ENCODE measurements around the gene OR1L8. TPM values are rescaled to one million over a fixed set of nuclear protein-coding genes. Genes with fewer than 3 reads are reported as not detected.
"Not testable (repeated sequence)": the region's sequence is repeated elsewhere in the genome, so short reads cannot be mapped to it uniquely, and the experiment has no call there.

Gene OR1L8
- total and polyA plus RNA-seq, 2 experiments from 2014 or later, result not detected

DNA sequence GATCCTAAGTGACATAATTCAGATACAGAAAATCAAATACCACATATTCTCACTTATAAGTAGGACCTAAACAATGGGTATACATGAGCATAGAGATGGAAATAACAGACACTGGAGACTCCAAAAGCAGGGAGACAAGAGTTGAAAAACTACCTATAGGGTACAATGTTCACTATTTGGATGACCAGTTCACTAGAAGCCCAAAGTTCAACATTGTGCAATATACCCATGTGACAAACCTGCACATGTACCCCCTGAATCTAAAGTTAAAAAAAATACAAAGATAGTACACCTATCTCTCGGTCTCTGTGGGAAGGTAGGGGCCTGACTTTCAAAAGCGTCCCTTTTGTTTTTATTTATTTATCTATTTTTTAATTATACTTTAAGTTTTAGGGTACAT, 44.4 kb downstream of the OR1L8 start (continued):
- TF ChIP-seq ETS1 (IDR thresholded peaks at IDR 0.05) (no peak), JUNB (IDR thresholded peaks at IDR 0.05; ENCODE audit: unreplicated experiment) (no peak), POLR2AphosphoS5 (IDR thresholded peaks at IDR 0.05; ENCODE audit: low read depth) (no peak), CREB1 (CRISPR knock-in tag; IDR thresholded peaks at IDR 0.05; ENCODE audit: low read depth) (no peak), STAT1 (IDR thresholded peaks at IDR 0.05; ENCODE audit: unreplicated experiment) (no peak), EZH2phosphoT487 (IDR thresholded peaks at IDR 0.05; ENCODE audit: unreplicated experiment) (no peak), ZNF114 (CRISPR knock-in tag; IDR thresholded peaks at IDR 0.05) (no peak), REST (IDR thresholded peaks at IDR 0.05; ENCODE audit: unreplicated experiment) (no peak), EZH2 (IDR thresholded peaks at IDR 0.05; ENCODE audit: low read depth, unreplicated experiment) (no peak), NANOG (IDR thresholded peaks at IDR 0.05; ENCODE audit: borderline replicate concordance) (no peak)
- TF ChIP-seq, protein P1, sequence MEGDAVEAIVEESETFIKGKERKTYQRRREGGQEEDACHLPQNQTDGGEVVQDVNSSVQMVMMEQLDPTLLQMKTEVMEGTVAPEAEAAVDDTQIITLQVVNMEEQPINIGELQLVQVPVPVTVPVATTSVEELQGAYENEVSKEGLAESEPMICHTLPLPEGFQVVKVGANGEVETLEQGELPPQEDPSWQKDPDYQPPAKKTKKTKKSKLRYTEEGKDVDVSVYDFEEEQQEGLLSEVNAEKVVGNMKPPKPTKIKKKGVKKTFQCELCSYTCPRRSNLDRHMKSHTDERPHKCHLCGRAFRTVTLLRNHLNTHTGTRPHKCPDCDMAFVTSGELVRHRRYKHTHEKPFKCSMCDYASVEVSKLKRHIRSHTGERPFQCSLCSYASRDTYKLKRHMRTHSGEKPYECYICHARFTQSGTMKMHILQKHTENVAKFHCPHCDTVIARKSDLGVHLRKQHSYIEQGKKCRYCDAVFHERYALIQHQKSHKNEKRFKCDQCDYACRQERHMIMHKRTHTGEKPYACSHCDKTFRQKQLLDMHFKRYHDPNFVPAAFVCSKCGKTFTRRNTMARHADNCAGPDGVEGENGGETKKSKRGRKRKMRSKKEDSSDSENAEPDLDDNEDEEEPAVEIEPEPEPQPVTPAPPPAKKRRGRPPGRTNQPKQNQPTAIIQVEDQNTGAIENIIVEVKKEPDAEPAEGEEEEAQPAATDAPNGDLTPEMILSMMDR (conservative IDR thresholded peaks at IDR 0.05; ENCODE audit: low read depth in 2 of 2), result no peak

- not testable (repeated sequence) for H3K9me2 ChIP-seq (ENCODE audit: insufficient read depth); H3K4me3 Mint-ChIP-seq; H3K27ac Mint-ChIP-seq; H3K4me3 ChIP-seq; H3K27ac ChIP-seq (ENCODE audit: low read depth); H3K4me1 Mint-ChIP-seq; H3K36me3 ChIP-seq (ENCODE audit: insufficient read depth); H3F3A ChIP-seq (replicated peaks; ENCODE audit: low read depth); H2AFZ ChIP-seq; H3K4me1 ChIP-seq (ENCODE audit: insufficient read depth); H3K79me2 ChIP-seq (replicated peaks; ENCODE audit: insufficient read depth); H3K27me3 ChIP-seq (ENCODE audit: insufficient read depth); DNase-seq (ENCODE audit: low spot score); H3K4me2 ChIP-seq; ATAC-seq; H4K20me1 ChIP-seq (replicated peaks; ENCODE audit: insufficient read depth)
- Mint-ChIP-seq H3K36me3 (ENCODE audit: low read depth) (peaks cover 22% of the 10 kb centered on the region), H3K27me3 (ENCODE audit: insufficient read depth, low read depth, poor library complexity) (peaks cover 11% of the 10 kb centered on the region), H3K9me3 (peaks cover 88% of the 10 kb centered on the region)
These were observed 46.1 kb downstream of the OR1L8 start for GRCh38 chr9:122537066-122537465.
